ENCODE data around the gene TNS1.

Gene TNS1

GRCh38 chr2:217955881-217956493 lies 46.8 kb downstream of the TNS1 start:
- DNase-seq = no peak

DNA sequence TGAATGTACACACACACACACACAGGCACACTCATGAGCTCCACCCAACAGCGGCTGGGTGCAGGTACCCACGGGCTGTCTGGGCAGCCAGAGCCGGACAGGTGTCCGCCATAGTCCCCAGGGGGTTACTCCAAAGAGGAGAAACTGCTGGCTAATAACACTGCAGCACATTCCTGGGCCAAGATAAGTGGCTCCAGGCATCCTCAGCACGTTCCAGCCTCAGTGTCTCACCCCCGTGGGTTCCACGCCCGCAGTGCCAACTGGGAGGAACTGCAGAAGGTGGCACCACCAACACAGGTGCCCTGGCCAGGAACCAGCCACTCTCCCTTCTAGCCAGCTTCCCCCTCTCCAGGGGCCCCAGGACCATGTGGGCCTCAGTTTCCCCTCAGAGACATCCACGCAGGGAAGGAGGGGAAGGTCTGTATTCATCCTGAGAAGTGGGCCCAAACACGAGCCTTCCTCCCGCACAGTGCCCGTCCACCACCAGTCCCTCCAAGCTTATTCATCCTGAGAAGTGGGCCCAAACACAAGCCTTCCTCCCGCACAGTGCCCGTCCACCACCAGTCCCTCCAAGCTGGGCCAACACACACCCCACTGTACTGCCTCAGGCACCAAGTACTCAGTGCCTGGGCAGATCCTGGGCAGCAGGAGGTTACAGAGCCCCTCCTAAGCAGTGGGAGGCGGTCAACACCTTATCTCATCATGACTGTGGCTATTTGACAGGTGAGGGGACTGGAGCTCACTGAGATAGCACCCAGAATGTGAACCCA lies 47.6 kb downstream of the TNS1 start:
- no peak for DNase-seq

- DNase-seq = no peak
Observed at GRCh38 chr2:217954469-217954868, 48.3 kb downstream of the TNS1 start.

- no peak for DNase-seq
Observed at GRCh38 chr2:217954051-217954450, 48.7 kb downstream of the TNS1 start.

DNA sequence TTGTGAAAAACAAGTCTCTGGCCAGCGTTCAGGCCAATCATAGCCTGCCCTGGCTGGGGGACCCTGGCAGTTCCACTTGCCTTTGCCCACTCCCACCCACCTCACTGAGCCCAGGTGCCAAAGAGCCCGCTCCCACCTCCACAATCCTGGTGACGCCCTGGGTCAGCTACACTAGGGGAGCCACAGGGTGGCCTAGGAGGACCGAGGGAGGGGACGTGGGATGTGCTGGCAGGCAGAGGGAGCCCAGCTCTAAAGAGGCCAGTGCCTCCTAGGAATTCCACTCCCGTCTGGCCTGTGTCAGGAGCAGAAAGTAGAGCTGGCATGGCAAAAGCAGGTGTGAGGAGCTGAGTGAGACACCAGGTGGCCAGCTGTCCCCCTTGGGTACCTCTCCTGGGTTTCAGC lies 49.3 kb downstream of the TNS1 start:
- DNase-seq = no peak

GRCh38 chr2:217953011-217953481 lies 49.7 kb downstream of the TNS1 start:
- DNase-seq = no peak

DNA sequence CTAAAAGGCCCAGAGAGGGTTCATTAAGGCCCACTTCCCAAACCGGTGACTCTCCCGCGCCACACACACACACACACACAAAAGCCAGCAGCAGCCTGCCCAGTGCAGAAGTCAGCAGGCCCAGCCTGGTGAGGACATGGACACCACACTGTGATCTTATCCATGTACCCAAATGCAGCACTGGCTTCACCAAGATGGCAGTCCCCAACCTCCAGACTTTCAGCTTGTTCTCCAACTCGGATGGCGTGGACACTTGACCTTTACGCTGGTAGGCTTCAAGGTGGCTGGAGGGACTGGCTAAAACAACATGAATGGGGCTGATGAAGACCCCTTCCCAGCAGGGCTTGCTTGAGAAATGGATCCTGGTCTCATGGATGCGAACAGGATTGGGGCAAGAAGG lies 50.4 kb downstream of the TNS1 start:
- DNase-seq = no peak

DNA sequence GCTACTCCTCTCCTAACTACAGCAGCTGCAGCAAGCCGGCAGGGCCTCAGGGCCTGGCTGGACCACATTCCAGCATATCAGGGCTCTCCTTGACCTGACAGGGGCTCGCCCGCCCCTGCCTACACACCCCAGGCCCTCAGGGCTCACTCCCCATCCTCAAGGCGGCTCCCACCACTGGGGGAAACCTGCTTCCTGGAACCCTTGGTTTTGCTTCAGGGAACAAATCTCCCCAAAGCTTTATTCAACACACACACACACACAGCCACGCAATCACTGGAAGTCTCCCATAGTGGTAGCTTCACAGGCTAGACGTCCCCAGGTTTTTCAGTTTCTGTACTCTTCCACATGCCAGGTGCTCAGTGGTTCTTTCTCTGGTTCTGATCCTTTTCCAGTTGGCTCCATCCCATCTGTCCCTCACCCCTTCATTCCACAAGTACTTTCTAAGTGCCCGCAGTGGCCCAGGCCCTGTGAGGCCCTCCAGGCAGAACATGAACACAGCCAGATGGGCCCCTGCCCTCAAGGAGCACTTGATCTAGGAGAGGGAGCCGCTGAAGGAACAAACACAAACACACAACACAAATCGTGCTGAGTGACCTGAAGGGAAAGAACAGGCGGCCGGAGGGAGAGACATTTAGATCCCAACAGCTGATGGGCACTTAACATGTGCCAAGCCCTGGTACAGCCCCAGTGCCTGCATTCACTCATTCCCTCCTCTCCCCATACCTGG lies 51.1 kb downstream of the TNS1 start:
- no peak for DNase-seq

DNA sequence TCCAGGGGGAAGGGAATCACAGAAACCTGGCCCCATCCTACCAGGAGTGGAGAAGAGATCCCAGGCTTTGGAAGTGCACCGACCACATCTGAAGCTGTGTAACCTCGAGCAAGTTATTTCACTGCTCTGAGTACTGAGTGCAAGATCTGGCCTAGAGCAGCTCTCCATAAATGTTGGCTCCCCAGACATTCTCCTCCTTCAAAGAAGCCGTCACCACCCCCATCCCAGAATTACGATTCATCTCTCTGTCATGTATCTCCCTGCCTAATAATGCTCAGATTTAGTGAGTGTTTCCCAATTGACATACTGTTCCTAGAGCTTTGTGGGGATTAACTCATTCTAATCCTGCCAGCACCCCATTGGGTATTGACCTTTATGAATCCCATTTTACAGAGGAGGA lies 51.7 kb downstream of the TNS1 start:
- no peak for DNase-seq

DNA sequence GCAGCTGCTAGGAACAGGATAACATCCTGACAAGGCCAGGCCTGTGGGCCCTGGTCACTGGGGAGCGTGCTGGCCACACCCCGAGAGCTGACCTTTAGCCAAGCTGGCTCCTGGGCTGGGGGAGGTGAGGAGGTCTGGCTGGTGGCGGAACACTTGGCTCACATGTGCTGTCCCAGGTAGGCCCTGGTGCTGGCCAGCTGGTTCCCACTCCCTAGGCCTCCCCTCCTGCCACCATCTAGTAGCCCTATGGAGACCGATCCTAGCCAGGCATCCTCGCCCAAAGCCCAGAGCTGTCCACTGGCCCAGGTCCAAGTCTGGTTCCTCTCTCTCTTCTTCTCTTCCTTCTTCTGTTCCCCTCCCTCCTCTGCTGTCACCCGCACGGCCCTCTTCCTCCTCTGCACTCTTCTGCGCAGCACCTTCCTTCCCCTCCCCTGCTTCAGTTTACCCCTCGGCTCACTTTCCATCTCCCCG lies 52.4 kb downstream of the TNS1 start:
- no peak for DNase-seq

- no peak for DNase-seq
Observed at GRCh38 chr2:217949447-217949846, 53.3 kb downstream of the TNS1 start.

DNA sequence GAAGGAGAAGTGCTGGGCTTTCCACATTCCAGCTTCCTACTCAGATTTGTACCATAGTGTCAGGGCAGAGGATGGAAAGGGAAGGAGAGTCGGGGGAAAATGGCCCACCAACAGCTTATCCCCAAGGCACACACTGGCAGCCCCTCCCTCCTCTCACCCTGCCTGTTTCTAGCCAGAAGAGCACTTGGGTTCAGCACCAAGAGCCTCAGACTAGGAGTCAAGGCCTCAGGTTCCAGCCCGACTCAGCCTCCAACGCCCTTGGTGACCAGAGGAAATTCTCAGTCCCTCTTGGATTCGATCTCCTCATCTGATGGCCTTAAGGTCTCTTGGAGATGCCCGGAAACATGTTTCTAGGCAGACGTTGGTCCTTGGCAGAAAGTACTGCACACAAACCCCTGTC lies 53.9 kb downstream of the TNS1 start:
- DNase-seq = no peak

- no peak for DNase-seq
Observed at GRCh38 chr2:217948351-217948791, 54.4 kb downstream of the TNS1 start.

DNA sequence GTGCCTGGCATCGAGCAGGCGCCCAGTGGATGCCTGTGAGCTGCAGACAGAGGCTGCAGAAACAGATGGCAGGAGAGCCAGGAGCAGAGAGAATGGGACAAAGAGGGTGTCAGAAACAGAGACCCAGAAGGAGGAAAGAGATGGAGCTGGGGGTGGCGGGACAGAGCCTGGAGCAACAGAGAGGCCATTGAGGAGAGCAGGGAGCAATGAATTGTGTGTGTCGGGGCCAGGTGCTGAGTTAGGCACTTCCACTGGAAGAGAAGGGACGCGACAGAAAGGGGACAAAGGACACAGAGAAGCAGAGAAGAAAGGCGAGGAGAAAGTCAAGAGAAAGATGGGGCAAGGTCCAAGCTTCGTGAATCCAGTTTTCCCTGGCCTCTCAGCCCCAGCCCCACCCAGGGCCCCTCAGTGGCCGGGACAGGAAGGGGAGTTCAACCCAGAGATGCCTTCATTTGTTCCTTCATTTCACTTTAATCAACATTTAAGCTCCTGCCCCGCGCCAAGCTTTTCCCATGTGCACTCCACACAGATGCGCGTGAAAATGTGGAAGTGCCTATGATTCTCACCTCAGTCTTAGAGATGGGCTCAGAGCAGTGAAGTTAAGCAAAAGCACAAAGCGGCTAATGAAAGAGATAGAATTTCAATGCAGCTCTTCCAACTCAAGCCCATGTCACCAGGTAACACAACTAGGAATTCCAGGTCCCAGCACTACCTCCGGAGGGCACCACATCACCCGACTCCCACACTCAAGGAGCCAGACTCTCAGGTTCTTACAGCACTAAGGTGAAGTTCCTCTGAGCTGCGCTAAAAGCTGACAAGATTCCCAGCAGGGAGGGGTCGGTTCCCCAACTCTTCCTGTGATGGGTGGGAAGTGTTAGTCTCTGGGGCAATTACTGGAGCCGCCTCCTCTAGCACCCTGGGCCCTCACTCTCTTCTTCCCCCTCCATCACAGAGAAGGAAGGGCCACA lies 55.1 kb downstream of the TNS1 start:
- no peak for DNase-seq

DNA sequence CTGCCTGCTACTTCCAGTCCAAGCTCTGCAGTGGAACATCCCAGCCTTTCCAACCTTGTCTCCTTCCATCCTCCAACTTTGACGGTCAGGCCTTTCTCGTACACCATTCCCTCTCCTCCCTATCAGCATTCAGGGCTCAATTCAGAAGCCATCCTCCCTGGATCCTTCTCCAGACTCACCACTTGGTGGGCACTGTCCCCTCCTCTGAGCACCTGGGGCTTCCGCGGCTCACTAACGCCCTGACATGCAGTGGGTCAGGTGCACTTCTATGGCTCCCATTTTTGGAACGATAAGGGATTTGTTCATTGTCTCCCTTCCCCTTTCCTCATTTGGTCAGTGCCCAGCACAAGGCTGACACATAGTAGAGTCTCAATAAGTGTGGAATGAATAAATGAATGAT lies 56.7 kb downstream of the TNS1 start:
- no peak for DNase-seq

DNA sequence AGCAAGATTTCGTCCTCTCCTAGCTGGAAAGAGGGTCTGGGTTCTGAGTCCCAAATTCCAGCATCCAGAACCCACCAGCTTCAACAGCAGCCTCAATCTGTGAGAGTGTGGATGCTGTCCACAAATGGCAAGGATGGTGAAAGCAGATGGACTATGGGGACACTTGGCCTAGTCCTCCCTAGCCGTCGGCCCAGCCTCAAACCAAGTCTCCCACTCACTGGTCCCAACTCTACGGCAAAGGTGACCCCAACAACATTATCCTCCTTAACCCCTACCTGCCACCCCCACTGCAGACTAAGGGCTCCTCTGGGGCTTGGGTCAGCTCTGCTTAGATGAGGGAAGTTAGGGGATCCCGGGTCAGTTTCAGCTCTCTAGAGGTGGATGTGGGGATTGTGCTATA lies 57.3 kb downstream of the TNS1 start:
- no peak for DNase-seq

- DNase-seq = no peak
Observed at GRCh38 chr2:217944923-217945322, 57.9 kb downstream of the TNS1 start.

- DNase-seq = no peak
Observed at GRCh38 chr2:217944366-217944765, 58.4 kb downstream of the TNS1 start.

DNA sequence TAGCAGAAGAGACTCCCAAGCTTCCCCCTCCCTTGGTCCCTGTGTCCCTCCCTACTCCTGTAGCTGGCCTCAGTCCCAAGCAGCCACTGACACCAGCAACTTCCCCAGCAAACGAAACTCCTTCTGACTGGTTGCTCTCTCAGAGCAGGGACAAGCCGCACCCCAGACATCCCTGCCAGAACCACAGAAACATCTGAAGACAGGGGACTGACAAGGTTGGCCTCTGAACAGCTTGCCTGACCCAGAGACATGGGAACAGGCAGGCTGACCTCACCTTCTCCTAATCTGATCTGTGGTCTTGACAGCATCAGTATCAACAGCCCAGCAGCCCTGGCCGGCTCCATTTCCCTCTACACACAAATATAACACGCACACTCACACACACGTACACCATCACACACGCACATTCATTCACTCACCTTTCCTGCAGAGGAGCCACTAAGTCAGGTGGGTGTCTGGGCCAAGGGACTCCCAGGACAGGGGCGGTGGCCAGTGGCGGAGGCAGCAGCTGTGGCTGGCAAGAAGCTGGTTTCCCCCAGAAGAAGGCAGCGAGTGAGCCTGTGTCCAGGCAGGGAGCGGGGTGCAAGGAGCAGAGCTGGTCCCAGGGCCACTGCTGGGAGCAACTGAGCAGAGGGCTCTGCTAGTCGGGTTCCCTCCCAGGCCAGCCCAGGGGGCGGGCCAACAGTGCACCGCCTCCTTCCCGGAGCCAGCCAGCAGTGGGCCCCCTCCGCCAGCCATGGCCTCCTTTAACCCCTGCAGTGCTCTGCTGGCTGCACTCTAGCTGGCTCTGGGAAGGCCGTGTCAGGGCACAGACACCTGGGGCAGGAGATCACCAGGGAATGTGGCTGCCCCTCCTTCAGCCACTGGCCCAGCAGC lies 59.1 kb downstream of the TNS1 start:
- no peak for DNase-seq

- DNase-seq = no peak
Observed at GRCh38 chr2:217942731-217943335, 60.0 kb downstream of the TNS1 start.

All from activated CD4-positive, alpha-beta T cell treated with anti-CD3 and anti-CD28 coated beads, Interleukin-10, Interleukin-2, amounts not matched to agents 100 ng/mL and 50 ng/mL, durations not matched to agents 16 hours and 8 hours (primary cell).